GM12891 (cell line): ENCODE results near the gene CHURC1.

ENCODE experiments used
- POLR2A ChIP-seq: IDR thresholded peaks from 2 replicates; pipeline ENCODE4 v1.6.1; 2011; ENCODE audit warnings: low read depth, low read length, control low read depth
- POLR2AphosphoS5 ChIP-seq: IDR thresholded peaks from 2 replicates; pipeline ENCODE4 v1.6.1; 2011; ENCODE audit warnings: low read depth, low read length, control low read depth

DNA sequence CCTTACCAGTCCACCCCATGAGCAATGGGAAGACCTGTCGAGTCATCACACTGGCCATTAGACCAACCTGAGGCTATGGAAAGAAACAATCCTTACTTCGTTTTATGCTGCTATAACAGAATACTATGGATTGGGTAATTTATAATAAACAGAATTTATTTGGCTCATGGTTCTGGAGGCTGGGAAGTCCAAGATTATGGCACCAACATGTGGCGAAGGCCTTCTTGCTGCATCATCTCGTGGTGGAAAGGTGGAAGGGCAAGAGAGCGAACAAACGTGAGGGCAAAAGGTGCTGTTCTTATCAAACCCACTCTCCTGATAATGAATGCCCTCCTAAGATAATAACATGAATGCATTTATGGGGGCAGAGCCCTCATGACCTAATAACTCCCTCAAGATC is 24.9 kb upstream of the CHURC1 start:
- TF ChIP-seq POLR2AphosphoS5: no peak
- no peak for TF ChIP-seq POLR2A
